Loucy (cell line): ENCODE results near the gene UNC5C.

Experiments
- CTCF ChIP-seq: fragments of 200-600 bp; sonication (generic); conservative IDR thresholded peaks from 2 replicates; pipeline ENCODE4 v1.5.1; 2014; ENCODE audit warnings: mild to moderate bottlenecking, antibody characterized with exemption, low read length
- EZH2phosphoT487 ChIP-seq: fragments of 200-600 bp; IDR thresholded peaks from 2 replicates; pipeline ENCODE4 v1.6.1; 2018; ENCODE audit warnings: antibody characterized with exemption, mild to moderate bottlenecking, moderate library complexity, borderline replicate concordance

GRCh38 chr4:95450294-95450693 is 98.5 kb downstream of the UNC5C start:
- TF ChIP-seq CTCF (no peak), EZH2phosphoT487 (no peak)
